ENCODE data around the gene FGFR3. TPM values are rescaled to one million over a fixed set of nuclear protein-coding genes. Genes with fewer than 3 reads are reported as not detected.

The FGFR3 gene
- total RNA-seq, 2 experiments from 2014 or later = not detected

- BruUV-seq (replicated peaks) = no TSS peak
- no peak overlapping the region for H3K4me3 ChIP-seq (ENCODE audit: low read depth, low read length, poor library complexity, severe bottlenecking)
- no peaks in the 10 kb centered on the region for H3K79me2 ChIP-seq (ENCODE audit: insufficient read depth, low read depth, low read length)
- TF ChIP-seq EZH2phosphoT487 (IDR thresholded peaks at IDR 0.05; ENCODE audit: borderline replicate concordance, low read depth, low read length) (no peak), CTCF (conservative IDR thresholded peaks at IDR 0.05; ENCODE audit: low read length) (no peak)
- intact Hi-C loops (cut with micrococcal nuclease; ENCODE audit: unreplicated experiment) = no loop called here
- H3K36me3 ChIP-seq (ENCODE audit: insufficient read depth, low read length) = peaks cover 79% of the 10 kb centered on the region
- H3K4me2 ChIP-seq (ENCODE audit: low read length) = no peak overlapping the region
- no peaks in the 10 kb centered on the region for H3K9me3 ChIP-seq (ENCODE audit: low read length)
- H3K27ac ChIP-seq (ENCODE audit: low read depth, low read length, poor library complexity, severe bottlenecking) = no peak overlapping the region
- peaks cover 6% of the 10 kb centered on the region for H3K4me1 ChIP-seq (ENCODE audit: insufficient read depth, low read length, poor library complexity, severe bottlenecking)
- H4K20me1 ChIP-seq (ENCODE audit: insufficient read depth, low read length) = no peaks in the 10 kb centered on the region
- CTCF ChIA-PET (ENCODE audit: unreplicated experiment) = no interaction called here
- no peaks in the 10 kb centered on the region for H3K9me2 ChIP-seq (ENCODE audit: insufficient read depth, low read length)
- POLR2A ChIA-PET = no interaction called here
- no peak overlapping the region for H2AFZ ChIP-seq (ENCODE audit: low read length)
- no peak for DNase-seq (ENCODE audit: low spot score)
Measured at GRCh38 chr4:1841201-1841886, 48.3 kb downstream of the FGFR3 start.

GRCh38 chr4:1841887-1842210 is 48.8 kb downstream of the FGFR3 start:
- H3K4me1 ChIP-seq (ENCODE audit: insufficient read depth, low read length, poor library complexity, severe bottlenecking) = peaks cover 6% of the 10 kb centered on the region
- TF ChIP-seq CTCF (conservative IDR thresholded peaks at IDR 0.05; ENCODE audit: low read length) (no peak), EZH2phosphoT487 (IDR thresholded peaks at IDR 0.05; ENCODE audit: borderline replicate concordance, low read depth, low read length) (no peak)
- H3K79me2 ChIP-seq (ENCODE audit: insufficient read depth, low read depth, low read length) = no peaks in the 10 kb centered on the region
- no peaks in the 10 kb centered on the region for H3K9me2 ChIP-seq (ENCODE audit: insufficient read depth, low read length)
- no peak for DNase-seq (ENCODE audit: low spot score)
- no peak overlapping the region for H3K4me3 ChIP-seq (ENCODE audit: low read depth, low read length, poor library complexity, severe bottlenecking)
- H3K36me3 ChIP-seq (ENCODE audit: insufficient read depth, low read length) = peaks cover 81% of the 10 kb centered on the region
- CTCF ChIA-PET (ENCODE audit: unreplicated experiment) = no interaction called here
- intact Hi-C loops (cut with micrococcal nuclease; ENCODE audit: unreplicated experiment) = no loop called here
- no peak overlapping the region for H3K4me2 ChIP-seq (ENCODE audit: low read length)
- no peaks in the 10 kb centered on the region for H4K20me1 ChIP-seq (ENCODE audit: insufficient read depth, low read length)
- no peak overlapping the region for H3K27ac ChIP-seq (ENCODE audit: low read depth, low read length, poor library complexity, severe bottlenecking)
- H2AFZ ChIP-seq (ENCODE audit: low read length) = no peak overlapping the region
- POLR2A ChIA-PET = no interaction called here
- H3K9me3 ChIP-seq (ENCODE audit: low read length) = no peaks in the 10 kb centered on the region
- BruUV-seq (replicated peaks) = no TSS peak

GRCh38 chr4:1842339-1842895 is 49.3 kb downstream of the FGFR3 start:
- Histone ChIP-seq H3K4me1 (ENCODE audit: insufficient read depth, low read length, poor library complexity, severe bottlenecking) (peaks cover 6% of the 10 kb centered on the region), H3K9me2 (ENCODE audit: insufficient read depth, low read length) (no peaks in the 10 kb centered on the region), H4K20me1 (ENCODE audit: insufficient read depth, low read length) (no peaks in the 10 kb centered on the region), H3K79me2 (ENCODE audit: insufficient read depth, low read depth, low read length) (no peaks in the 10 kb centered on the region), H2AFZ (ENCODE audit: low read length) (no peak overlapping the region), H3K4me3 (ENCODE audit: low read depth, low read length, poor library complexity, severe bottlenecking) (no peak overlapping the region), H3K4me2 (ENCODE audit: low read length) (no peak overlapping the region), H3K27ac (ENCODE audit: low read depth, low read length, poor library complexity, severe bottlenecking) (no peak overlapping the region), H3K9me3 (ENCODE audit: low read length) (no peaks in the 10 kb centered on the region), H3K36me3 (ENCODE audit: insufficient read depth, low read length) (peaks cover 81% of the 10 kb centered on the region)
- ChIA-PET POLR2A (interaction anchor here (0.5 kb wide), 2 partner anchors 390 to 1129 kb away, joined by 3 to 4 read pairs; no protein-coding TSS in a partner anchor), CTCF (ENCODE audit: unreplicated experiment) (no interaction called here)
- TF ChIP-seq EZH2phosphoT487 (IDR thresholded peaks at IDR 0.05; ENCODE audit: borderline replicate concordance, low read depth, low read length) (no peak), CTCF (conservative IDR thresholded peaks at IDR 0.05; ENCODE audit: low read length) (0 out of 2 replicates have a peak, but pooled peaks have one; percentile 19)
- intact Hi-C loops (cut with micrococcal nuclease; ENCODE audit: unreplicated experiment) = no loop called here
- no peak for DNase-seq (ENCODE audit: low spot score)
- BruUV-seq (replicated peaks) = no TSS peak

All from OCI-LY7 (cell line).